Peyer's patch (tissue), 4 donors: ENCODE measurements around the gene CLASRP.

Experiments used
- POLR2A ChIP-seq, 2 donors: fragments of 450-650 bp; IDR thresholded peaks; one replicate each; pipeline ENCODE4 v1.5.1; 2017; ENCODE audit warnings: antibody characterized with exemption in 2 of 2, mild to moderate bottlenecking in 2 of 2, moderate library complexity in 2 of 2
- TF ChIP-seq, protein P1 (sequence below), 6 experiments: fragments of 450-650 bp in 4 of 6; fragments of 200-600 bp in 2 of 6; sonication (generic) in 1 of 6; IDR thresholded peaks; one replicate each; pipeline ENCODE4 v1.5.1; 2017 to 2019; ENCODE audit warnings: antibody characterized with exemption in 6 of 6, mild to moderate bottlenecking in 3 of 6, moderate library complexity in 1 of 6

DNA sequence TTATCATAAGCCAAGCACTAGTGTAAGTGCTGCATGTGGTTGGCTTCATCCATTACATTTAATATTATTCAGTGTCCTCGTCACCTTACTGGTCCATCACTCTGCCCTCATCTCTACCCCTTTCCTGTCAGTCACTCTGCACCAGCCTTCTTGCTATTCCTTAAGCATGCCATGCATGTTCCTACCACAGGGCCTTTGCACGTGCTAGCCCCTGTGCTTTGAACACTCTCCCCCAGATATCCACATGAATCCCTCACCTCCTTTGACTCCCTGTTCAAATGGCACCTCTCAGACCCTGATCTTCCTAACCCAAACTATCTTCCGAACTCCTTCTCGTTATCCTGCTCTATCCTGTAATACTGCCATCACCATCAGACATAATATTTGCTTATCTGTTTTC is 40.8 kb upstream of the CLASRP start:
- TF ChIP-seq, protein P1, sequence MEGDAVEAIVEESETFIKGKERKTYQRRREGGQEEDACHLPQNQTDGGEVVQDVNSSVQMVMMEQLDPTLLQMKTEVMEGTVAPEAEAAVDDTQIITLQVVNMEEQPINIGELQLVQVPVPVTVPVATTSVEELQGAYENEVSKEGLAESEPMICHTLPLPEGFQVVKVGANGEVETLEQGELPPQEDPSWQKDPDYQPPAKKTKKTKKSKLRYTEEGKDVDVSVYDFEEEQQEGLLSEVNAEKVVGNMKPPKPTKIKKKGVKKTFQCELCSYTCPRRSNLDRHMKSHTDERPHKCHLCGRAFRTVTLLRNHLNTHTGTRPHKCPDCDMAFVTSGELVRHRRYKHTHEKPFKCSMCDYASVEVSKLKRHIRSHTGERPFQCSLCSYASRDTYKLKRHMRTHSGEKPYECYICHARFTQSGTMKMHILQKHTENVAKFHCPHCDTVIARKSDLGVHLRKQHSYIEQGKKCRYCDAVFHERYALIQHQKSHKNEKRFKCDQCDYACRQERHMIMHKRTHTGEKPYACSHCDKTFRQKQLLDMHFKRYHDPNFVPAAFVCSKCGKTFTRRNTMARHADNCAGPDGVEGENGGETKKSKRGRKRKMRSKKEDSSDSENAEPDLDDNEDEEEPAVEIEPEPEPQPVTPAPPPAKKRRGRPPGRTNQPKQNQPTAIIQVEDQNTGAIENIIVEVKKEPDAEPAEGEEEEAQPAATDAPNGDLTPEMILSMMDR (IDR thresholded peaks at IDR 0.05): no peak
- no peak for TF ChIP-seq POLR2A (IDR thresholded peaks at IDR 0.05)
